Mesothelial cell of epicardium (in vitro differentiated cells): ENCODE measurements around the gene GPX5. TPM values are rescaled to one million over a fixed set of nuclear protein-coding genes. Genes with fewer than 3 reads are reported as not detected.

Experiments used
- DNase-seq, 2 experiments: peaks; one replicate each; pipeline ENCODE4 v3.0.0; 2021; ENCODE audit warnings: low spot score in 2 of 2; ENCODE audit not compliant: unreplicated experiment in 2 of 2
- H3K27ac Mint-ChIP-seq: 2 replicates; pipeline ENCODE4 v1.8.0; 2021; ENCODE audit warnings: mixed read lengths
- H3K27me3 Mint-ChIP-seq: 2 replicates; pipeline ENCODE4 v1.8.0; 2021; ENCODE audit warnings: low read depth, mixed read lengths
- H3K36me3 Mint-ChIP-seq: 2 replicates; pipeline ENCODE4 v1.8.0; 2021; ENCODE audit warnings: mixed read lengths
- H3K4me1 Mint-ChIP-seq: 2 replicates; pipeline ENCODE4 v1.8.0; 2021; ENCODE audit warnings: mixed read lengths
- H3K4me3 Mint-ChIP-seq: 2 replicates; pipeline ENCODE4 v1.8.0; 2021; ENCODE audit warnings: mild to moderate bottlenecking, moderate library complexity, mixed read lengths
- H3K9me3 Mint-ChIP-seq: 2 replicates; pipeline ENCODE4 v1.8.0; 2021; ENCODE audit warnings: mixed read lengths
- CTCF ChIP-seq: fragments of 200-600 bp; sonication (generic); IDR thresholded peaks from one replicate; pipeline ENCODE4 v1.5.0; 2021; ENCODE audit warnings: antibody characterized with exemption; ENCODE audit not compliant: unreplicated experiment
- total RNA-seq: library from RNA; stranded (reverse); gene quantifications from 3 replicates; pipeline ENCODE4 v1.2.1, GENCODE V29; 2021

The GPX5 gene
- total RNA-seq, 1 donor from 2014 or later, result not detected

GRCh38 chr6:28486988-28487742 lies 38.5 kb upstream of the GPX5 start:
- Mint-ChIP-seq H3K27ac (no peak overlapping the region), H3K27me3 (peaks cover 13% of the 10 kb centered on the region), H3K9me3 (peaks cover 5% of the 10 kb centered on the region), H3K4me3 (no peak overlapping the region), H3K4me1 (peaks cover 20% of the 10 kb centered on the region), H3K36me3 (peaks cover 4% of the 10 kb centered on the region)
- DNase-seq, result no peak
- TF ChIP-seq CTCF, result no peak

GRCh38 chr6:28488916-28489365 lies 36.7 kb upstream of the GPX5 start:
- H3K27ac Mint-ChIP-seq, result peak overlapping the region; percentile 92
- peaks cover 29% of the 10 kb centered on the region for H3K4me1 Mint-ChIP-seq
- TF ChIP-seq CTCF, result no peak
- peaks cover 5% of the 10 kb centered on the region for H3K9me3 Mint-ChIP-seq
- peaks cover 4% of the 10 kb centered on the region for H3K36me3 Mint-ChIP-seq
- H3K27me3 Mint-ChIP-seq, result no peaks in the 10 kb centered on the region
- H3K4me3 Mint-ChIP-seq, result peak overlapping the region; percentile 87
- DNase-seq, result no peak

GRCh38 chr6:28489366-28490204 lies 36.1 kb upstream of the GPX5 start:
- H3K9me3 Mint-ChIP-seq, result peaks cover 5% of the 10 kb centered on the region
- no peak for TF ChIP-seq CTCF
- H3K27me3 Mint-ChIP-seq, result no peaks in the 10 kb centered on the region
- peaks cover 29% of the 10 kb centered on the region for H3K4me1 Mint-ChIP-seq
- H3K27ac Mint-ChIP-seq, result peak overlapping the region; percentile 92
- H3K4me3 Mint-ChIP-seq, result peak overlapping the region; percentile 87
- peak; percentile 65 to 70 for DNase-seq
- peaks cover 4% of the 10 kb centered on the region for H3K36me3 Mint-ChIP-seq

- Mint-ChIP-seq H3K27ac (peak overlapping the region; percentile 92), H3K36me3 (peaks cover 2% of the 10 kb centered on the region), H3K4me3 (peak overlapping the region; percentile 87), H3K27me3 (no peaks in the 10 kb centered on the region), H3K4me1 (peaks cover 29% of the 10 kb centered on the region), H3K9me3 (peaks cover 1% of the 10 kb centered on the region)
- no peak for TF ChIP-seq CTCF
- no peak for DNase-seq
These were observed 35.3 kb upstream of the GPX5 start for GRCh38 chr6:28490205-28490890.

GRCh38 chr6:28491984-28492317 lies 33.7 kb upstream of the GPX5 start:
- Mint-ChIP-seq H3K36me3 (no peaks in the 10 kb centered on the region), H3K27ac (peak overlapping the region; percentile 83), H3K9me3 (no peaks in the 10 kb centered on the region), H3K27me3 (no peaks in the 10 kb centered on the region), H3K4me1 (peaks cover 29% of the 10 kb centered on the region), H3K4me3 (peak overlapping the region; percentile 27)
- DNase-seq, result no peak
- no peak for TF ChIP-seq CTCF
